ENCODE data around the gene FBXL15. TPM values are rescaled to one million over a fixed set of nuclear protein-coding genes. Genes with fewer than 3 reads are reported as not detected.

FBXL15 gene
- total and polyA plus RNA-seq, 2 of the 4 experiments (the other 2 are of a cell fraction) = 3.0 to 8.4 TPM

DNA sequence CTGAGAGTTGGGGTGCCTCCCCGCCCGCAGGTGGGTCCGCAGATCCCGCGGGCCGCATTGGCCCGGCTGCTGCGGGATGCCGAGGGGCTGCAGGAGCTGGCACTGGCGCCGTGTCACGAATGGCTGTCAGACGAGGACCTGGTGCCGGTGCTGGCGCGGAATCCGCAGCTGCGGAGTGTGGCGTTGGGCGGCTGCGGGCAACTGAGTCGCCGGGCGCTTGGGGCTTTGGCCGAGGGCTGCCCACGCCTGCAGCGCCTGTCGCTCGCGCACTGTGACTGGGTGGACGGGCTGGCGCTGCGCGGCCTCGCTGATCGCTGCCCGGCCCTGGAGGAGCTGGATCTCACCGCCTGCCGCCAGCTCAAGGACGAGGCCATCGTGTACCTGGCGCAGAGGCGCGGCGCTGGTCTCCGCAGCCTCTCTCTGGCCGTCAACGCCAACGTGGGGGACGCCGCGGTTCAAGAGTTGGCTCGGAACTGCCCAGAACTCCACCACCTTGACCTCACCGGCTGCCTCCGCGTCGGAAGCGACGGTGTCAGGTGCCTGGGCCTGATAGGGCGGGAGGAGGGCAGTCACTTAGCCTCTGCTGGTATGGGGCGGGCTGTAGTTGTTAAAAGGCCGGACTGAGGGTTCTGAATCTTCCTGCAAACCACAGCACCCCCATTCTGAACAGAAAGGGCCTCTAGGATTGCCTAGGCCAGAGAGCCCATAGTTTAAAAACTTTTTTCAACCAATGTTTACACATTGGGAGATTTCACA is 1.3 kb downstream of the FBXL15 start:
- no peak overlapping the region for H2BK120ac ChIP-seq (ENCODE audit: low read depth, low read length)
- DNase-seq (no peak), ATAC-seq (ENCODE audit: low read depth) (peak; percentile 4; the same call in 1 of the 2 replicates)
- H2BK5ac ChIP-seq (ENCODE audit: low read depth, low read length, poor library complexity, severe bottlenecking) = no peak overlapping the region
- no peak overlapping the region for H3K18ac ChIP-seq (ENCODE audit: low read depth, low read length)
- no peak overlapping the region for H3K56ac ChIP-seq (ENCODE audit: extremely low read depth, insufficient read depth, low read length)
- no peak for TF ChIP-seq CEBPB (IDR thresholded peaks at IDR 0.05; ENCODE audit: low read depth, low read length)
- no peak for TF ChIP-seq MXI1 (IDR thresholded peaks at IDR 0.05; ENCODE audit: borderline replicate concordance, low read depth, low read length)
- no peak for TF ChIP-seq POLR2A (IDR thresholded peaks at IDR 0.05; ENCODE audit: low read depth, low read length)
- TF ChIP-seq, protein P1, sequence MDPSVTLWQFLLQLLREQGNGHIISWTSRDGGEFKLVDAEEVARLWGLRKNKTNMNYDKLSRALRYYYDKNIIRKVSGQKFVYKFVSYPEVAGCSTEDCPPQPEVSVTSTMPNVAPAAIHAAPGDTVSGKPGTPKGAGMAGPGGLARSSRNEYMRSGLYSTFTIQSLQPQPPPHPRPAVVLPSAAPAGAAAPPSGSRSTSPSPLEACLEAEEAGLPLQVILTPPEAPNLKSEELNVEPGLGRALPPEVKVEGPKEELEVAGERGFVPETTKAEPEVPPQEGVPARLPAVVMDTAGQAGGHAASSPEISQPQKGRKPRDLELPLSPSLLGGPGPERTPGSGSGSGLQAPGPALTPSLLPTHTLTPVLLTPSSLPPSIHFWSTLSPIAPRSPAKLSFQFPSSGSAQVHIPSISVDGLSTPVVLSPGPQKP (IDR thresholded peaks at IDR 0.05; ENCODE audit: borderline replicate concordance, low read depth, low read length) = no peak
- TF ChIP-seq RFX5 (IDR thresholded peaks at IDR 0.05; ENCODE audit: low read depth, low read length) = no peak
- TF ChIP-seq MAFK (IDR thresholded peaks at IDR 0.05; ENCODE audit: low read depth, low read length) = no peak
- ChIA-PET POLR2A (ENCODE audit: unreplicated experiment) (interaction anchor here (0.8 kb wide), 1 partner anchor 11 kb away, joined by 17 read pairs; the partner anchor contains the start of gene CUEDC2), CTCF (interaction anchor here (0.7 to 2.1 kb wide), 3 partner anchors 162 to 310 kb away, joined by 3 to 6 read pairs (median 3); no protein-coding TSS in a partner anchor)
- H3K79me1 ChIP-seq (ENCODE audit: low read depth in 1 of 2, low read length in 2 of 2) = peaks cover 0 to 37% of the 10 kb centered on the region in 2 experiments; a peak in 2 of 4 replicates
- peaks cover 9% of the 10 kb centered on the region; the same call in 1 of the 2 replicates for H3K9me1 ChIP-seq (ENCODE audit: insufficient read depth, low read length)
- no peak overlapping the region for H3K23ac ChIP-seq (ENCODE audit: low read depth, low read length)
- H3K14ac ChIP-seq (replicated peaks; ENCODE audit: low read depth, low read length) = no peak overlapping the region
- H3K4me1 ChIP-seq (ENCODE audit: control insufficient read depth, insufficient read depth, low read length) = peaks cover 9% of the 10 kb centered on the region
- peaks cover 6% of the 10 kb centered on the region; the same call in 1 of the 2 replicates for H3K36me3 ChIP-seq (ENCODE audit: control insufficient read depth, insufficient read depth, low read length)
- H4K5ac ChIP-seq (ENCODE audit: low read depth, low read length) = no peak overlapping the region
- peaks cover 13% of the 10 kb centered on the region; the same call in 1 of the 2 replicates for H3K27me3 ChIP-seq (ENCODE audit: control insufficient read depth, insufficient read depth, low read length)
- no peaks in the 10 kb centered on the region for H4K20me1 ChIP-seq (ENCODE audit: insufficient read depth, low read length)
- H2BK15ac ChIP-seq (ENCODE audit: low read depth, low read length) = no peak overlapping the region
- 2% methylated on average over 45 of the region's 62 CpGs; no CpG with 5 or more reads in 1 of the 2 experiments for WGBS, 2 experiments (ENCODE audit: extremely low coverage in 2 of 2, insufficient read length in 1 of 2)
- peak overlapping the region; percentile 88 for H2AK9ac ChIP-seq (replicated peaks; ENCODE audit: low read depth, low read length, poor library complexity)
- H3K4me3 ChIP-seq (ENCODE audit: insufficient read depth, low read depth, low read length) = peak overlapping the region; percentile 55
- dilution Hi-C loops (cut with HindIII; ENCODE audit: low sequenced_read_pairs, unreplicated experiment) (no loop called here), in situ Hi-C loops (cut with MboI; ENCODE audit: low sequenced_read_pairs) (no loop called here), intact Hi-C loops (cut with micrococcal nuclease) (loop anchor here (1.0 kb wide), 3 partner anchors 28 to 253 kb away; no protein-coding TSS in a partner anchor)
- peak overlapping the region; percentile 43; the same call in 1 of the 2 replicates for H2AK5ac ChIP-seq (ENCODE audit: low read depth, low read length)
- peak overlapping the region; percentile 63; the same call in 1 of the 2 replicates for H3K27ac ChIP-seq (ENCODE audit: insufficient read depth, low read length)
- H2AFZ ChIP-seq (replicated peaks; ENCODE audit: low read length, poor library complexity) = peak overlapping the region; percentile 99
- no peaks in the 10 kb centered on the region for H3K9me3 ChIP-seq (ENCODE audit: control insufficient read depth, insufficient read depth, low read length)
- BruUV-seq (replicated peaks) = no TSS peak
- H4K8ac ChIP-seq (ENCODE audit: low read depth in 2 of 2, low read length in 2 of 2) = peak overlapping the region in 1 of 2 experiments; percentile 93; a peak in 2 of 4 replicates
- H4K91ac ChIP-seq (ENCODE audit: insufficient read depth, low read depth, low read length) = no peak overlapping the region
- peak overlapping the region; percentile 51; the same call in 1 of the 2 replicates for H3K4ac ChIP-seq (ENCODE audit: low read depth, low read length)
- H3K4me2 ChIP-seq (ENCODE audit: low read depth, low read length) = peak overlapping the region; percentile 89
- peak overlapping the region; percentile 69 for H3K9ac ChIP-seq (ENCODE audit: low read depth, low read length)
- no peak overlapping the region for H2BK20ac ChIP-seq (ENCODE audit: low read depth, low read length)
